ENCODE results near the gene SSBP3. TPM values are rescaled to one million over a fixed set of nuclear protein-coding genes. Genes with fewer than 3 reads are reported as not detected.

The SSBP3 gene
- total RNA-seq, 1 experiment from 2014 or later: 13.6 TPM

DNA sequence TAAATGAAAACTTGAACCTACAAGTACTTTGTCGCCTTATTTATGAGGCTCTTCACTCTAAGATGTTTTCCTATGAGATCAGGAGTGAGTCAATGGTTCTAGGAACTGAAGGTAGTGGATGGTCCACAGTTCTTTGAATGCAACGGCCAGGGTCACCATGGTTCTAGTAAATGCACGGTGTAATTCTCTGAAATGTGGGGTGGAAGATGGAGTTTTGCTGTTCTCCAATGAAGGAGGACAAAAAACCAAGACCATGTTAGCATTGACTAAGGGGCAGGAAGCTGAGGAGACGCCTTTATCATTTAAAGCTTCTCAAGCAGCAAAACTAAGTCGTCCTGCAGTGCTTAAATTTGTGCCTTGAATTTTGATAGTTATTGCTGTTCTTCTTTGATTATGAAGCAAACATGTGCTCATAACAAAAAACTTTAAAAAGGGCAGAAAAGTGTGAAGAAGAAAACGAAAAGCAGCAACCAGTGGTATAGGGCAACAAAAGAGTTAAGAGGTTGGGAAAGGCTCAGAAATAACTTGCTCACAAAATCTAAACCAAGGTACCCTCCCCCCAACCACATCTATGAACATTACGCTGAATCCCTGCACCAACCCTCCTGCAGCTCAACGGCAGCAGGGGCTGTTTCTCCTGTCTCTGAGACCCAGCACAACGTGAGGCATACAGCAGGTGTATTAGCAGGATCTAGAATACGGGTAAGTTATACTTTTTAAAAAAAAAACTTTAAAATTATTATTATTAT lies 121.2 kb downstream of the SSBP3 start:
- DNase-seq (ENCODE audit: low spot score): no peak

DNA sequence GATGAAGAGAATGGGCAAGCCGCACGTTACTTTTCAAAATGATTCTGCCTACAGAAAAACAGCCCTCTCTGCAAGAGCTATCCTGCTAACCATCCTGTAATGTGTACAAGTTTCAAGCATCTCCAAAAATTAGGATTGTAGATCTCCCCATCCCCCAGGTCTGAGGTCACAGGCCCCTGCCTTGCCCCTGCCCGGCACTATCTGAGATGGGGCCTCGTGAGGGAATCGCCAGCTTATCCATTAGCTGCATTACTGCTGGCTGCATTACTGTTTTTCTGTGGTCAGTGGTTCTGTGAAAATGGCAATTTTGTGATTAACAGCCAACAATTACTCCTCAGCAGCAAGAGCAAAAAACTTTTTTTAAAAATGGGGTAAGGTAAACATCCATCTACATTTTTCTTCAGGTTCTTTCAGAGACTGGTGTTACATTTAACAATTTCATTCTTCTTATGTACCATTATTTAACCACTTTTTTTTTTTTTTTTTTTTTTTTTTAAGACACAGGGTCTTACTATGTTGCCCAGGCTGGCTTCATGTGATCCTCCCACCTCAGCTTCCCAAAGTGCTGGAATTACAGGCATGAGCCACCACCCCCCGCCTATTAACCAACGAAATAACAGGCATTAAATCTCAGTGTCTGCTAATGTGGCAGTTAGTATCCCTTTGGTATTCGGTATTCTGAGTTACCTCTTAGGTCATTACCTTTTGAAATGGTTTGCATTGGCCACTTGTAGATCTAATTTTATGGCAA lies 122.4 kb downstream of the SSBP3 start:
- DNase-seq (ENCODE audit: low spot score): no peak

DNA sequence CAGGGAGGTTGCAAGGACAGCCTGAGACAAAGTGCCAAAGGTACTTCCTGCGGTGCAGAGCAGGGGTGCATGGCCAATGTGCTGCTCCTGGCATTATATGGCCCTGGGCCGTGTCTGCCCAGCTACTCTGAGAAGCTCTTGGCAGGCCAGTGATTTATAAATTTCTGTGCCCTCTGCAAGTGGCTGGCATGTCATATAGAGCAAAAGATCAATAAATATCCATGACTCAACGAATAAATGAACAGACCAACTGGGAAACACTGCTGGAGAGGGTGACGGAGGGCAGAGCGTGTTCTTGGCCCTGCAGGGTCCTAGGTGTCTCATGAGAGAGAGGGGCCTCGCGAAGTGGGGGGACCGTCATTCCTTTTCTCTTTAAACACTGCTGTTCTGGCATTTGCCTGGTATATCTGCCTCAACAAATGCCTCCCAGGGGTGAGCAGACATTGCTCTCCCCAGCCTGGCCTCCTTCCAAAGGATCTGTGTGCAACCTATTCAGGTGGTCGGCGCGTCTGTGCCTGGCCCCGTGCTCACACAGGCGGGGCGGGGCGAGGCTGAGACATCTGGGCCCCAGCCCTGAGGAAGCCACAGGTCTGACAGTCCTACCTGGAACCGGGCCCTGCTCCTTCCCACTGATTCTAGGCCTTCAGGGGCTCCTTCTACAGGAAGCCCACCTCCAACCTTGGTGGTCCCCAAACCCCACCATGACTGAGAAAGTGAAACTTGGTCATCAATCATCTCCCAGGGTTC lies 123.9 kb downstream of the SSBP3 start:
- DNase-seq (ENCODE audit: low spot score): no peak

DNA sequence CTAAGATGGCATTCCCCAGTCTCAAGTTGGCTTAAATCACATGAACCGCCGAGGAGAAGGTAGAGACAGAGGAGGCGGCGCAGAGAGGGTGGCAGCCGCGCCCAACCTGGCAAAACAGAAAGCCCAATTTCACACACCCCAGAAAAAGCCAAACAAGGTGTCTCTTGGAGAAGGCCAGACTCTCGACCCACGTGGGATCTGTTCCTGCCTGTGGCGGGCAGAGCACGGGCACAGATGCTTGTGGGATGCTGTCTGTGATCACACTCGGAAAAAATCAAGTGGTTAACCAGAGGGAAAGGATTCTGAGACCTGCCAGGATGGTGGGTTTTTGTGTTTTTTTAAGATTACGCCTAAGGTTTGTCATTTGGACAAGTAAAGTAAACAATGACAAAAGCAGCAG lies 125.5 kb downstream of the SSBP3 start:
- DNase-seq (ENCODE audit: low spot score): peak; percentile 91

DNA sequence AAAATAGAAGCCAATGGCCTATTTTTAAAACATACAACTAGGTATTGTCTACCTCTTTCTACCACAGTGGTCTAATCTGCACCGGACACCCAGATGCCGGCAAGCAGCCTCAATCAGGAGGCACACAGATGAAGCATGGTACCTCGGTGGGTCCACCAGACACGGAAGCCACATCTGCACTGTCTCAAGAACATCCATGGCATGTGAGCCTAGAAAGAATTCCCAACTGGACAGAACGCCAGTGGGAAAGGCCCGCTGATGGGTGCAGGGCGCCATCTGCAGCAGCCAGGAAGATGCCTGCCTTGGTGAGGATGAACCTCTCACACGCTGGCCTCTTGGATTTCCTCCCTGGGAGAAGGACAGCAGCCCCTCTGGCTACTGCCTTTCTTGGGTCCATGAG lies 126.7 kb downstream of the SSBP3 start:
- no peak for DNase-seq (ENCODE audit: low spot score)

DNA sequence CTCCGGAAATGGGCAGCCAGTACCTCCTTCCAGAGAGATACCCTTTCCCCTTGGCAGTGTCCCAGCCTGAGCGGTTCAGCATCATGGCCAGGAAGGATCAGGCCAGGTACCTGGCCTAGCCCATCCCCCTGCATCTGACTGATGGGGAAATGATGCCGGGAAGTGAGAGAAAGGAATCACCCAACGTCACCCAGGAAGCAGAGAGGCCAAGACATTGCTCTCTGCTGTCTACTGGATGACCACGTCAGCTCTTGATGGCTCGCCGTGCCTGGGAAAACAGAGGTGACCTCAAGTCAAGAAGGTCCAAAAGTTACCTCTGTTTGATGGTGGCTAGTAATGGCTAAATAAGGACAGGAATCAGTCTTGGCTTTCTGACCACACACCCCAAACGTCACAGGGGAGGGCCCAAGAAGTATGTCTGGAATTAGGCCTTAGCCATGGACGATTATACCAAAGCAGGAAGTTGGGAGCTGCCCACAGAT lies 127.2 kb downstream of the SSBP3 start:
- no peak for DNase-seq (ENCODE audit: low spot score)

DNA sequence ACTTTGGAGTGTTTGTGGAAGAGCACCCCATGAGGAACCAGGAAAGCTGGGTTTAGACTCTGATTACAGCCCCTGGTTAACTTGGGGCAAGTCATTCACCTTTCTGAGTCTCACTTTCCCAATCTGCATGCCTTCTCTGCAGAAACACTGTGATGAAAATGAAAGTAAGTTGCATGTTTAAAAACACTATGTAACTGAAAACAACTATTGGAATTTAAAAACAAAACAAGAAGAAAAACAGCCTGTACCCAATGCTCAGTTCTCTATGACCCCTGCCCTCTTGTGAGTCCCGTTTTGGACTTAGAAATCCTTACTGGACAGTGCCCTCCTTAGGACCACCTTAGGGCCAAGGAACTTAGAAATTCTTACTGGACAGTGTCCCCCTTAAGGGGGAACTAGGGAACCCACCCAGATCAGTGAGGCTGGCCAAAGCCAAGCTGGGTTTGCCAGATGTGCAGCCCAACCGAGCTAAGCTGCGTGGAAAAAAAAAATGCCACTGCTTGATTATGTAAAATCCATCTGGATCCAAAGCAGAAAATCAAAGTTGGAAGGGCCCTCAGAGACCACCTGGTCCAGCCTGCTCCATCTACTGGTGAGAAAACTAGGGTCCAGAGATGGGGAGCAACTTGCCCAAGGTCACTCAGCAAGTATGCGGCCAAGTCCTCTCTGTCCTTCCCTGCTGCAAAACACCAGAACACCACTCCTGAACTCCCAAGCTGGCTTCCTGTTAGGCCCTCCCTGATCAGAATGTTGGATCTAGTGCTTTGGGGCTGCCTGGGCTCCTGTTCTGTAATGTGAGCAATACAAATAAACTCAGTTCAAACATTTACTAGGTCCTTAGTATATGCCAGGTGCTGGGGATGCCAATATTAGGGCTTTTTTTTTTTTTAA lies 128.5 kb downstream of the SSBP3 start:
- no peak for DNase-seq (ENCODE audit: low spot score)

DNA sequence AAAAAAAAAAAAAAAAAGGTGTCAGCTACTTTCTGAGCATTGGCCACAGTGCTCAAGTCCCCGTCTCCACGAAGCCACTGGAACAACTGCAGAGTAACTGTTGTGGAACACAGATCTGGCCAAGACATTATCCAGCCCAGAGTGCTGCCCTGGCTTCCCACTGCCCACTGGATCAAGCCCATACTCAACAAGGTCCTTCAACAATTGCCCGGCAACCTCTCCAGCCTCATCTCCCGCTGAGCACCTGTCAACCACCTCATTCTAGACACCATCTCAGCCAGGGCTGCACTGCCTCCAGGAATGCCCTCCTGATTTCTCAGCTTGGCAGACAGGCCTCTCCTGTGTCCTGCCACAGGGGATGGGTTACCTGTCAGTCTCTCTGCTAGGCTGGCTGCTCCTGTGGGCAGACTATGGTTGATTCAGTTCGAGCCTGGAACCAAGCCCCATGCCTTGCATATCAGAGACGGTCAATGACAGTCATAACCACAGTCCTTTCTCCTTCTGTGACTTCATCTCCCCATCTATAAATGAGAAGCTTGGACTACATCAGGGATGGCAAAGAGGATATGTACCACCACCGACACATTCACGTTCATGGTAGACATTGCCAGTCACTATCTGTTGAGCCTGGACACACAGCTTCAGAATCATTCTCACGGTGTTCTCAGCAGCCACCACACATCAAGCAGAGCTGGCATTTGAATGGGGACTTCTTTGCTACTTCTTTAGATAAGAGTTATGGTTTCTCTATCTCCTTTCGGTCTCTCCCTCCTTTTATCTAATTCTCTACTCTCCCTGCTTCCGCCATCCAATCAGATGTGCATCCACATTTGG lies 129.4 kb downstream of the SSBP3 start:
- no peak for DNase-seq (ENCODE audit: low spot score)

DNA sequence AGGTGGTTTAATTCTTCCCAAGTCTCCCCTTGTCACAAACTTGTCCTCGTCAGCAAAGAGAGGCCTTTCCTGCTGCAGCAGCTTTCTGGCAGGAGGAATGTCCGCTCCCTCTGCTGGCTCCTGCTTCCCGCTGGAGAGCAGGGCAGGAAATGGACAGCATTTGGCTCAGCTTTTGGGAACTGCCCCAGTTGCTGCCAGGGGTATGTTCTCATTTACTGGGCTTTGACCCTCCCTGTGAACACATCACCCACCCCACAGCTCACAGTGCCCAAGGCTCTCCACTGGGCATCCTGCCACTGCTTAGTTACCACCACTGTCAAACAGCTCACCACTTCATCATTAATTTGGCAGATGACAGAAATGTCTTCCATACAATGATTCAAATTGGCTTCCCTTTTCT lies 130.8 kb downstream of the SSBP3 start:
- DNase-seq (ENCODE audit: low spot score): no peak

DNA sequence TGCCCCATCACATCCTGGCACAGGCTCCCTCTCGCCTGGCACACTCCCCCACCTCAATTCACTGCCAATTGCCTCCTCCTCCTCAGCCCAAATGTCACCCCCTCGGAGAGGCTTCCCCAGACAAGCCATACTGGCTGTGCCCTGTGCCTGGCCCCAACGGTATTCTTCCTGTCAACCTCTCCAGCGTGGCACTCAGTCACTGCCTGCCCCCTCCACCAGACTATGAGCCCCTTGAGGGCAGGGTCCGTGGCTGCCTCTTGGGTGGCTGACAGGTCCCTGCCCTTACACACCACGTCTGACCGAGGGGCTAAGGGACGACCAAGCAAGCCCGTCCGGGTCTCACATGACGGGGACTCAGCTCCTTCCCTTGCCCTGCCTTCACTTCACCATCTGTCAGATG lies 131.3 kb downstream of the SSBP3 start:
- no peak for DNase-seq (ENCODE audit: low spot score)

DNA sequence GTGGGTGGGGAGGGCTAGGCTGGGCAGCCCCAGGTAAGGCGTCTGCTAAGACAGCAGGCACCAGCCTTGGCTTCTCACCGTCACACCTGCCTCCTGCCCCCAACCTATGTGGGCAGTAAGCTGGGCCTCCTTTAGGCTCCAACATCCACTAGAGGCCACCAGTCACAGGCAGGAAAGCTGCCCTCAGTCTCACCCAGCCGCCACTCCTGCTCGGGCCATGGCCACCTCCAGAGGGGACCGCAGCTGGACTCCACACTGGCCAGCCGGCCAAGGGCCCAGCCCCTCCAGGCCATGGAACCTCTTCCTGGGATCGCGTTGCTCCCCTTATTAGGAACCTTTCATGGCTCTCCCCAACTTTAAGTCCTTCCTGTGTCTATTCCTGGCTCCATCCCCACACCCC lies 131.7 kb downstream of the SSBP3 start:
- no peak for DNase-seq (ENCODE audit: low spot score)

DNA sequence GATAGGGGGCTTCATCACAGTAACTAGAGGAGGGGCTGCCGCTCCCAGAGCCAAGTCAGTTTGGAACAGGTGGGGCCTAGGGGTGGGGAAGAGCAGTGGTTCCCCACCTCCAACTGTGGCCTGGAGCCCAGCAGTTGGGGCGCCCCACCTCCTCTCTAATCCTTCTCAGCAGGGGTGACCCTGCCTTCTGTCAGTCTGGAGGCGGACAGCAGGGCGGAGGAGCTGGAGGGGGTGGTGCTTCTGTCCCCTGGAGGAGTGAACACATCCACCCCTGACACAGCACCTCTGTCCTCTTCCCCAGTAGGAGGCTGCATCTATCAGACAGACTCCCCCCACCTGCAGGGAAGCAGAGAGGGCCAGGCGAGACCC lies 132.4 kb downstream of the SSBP3 start:
- DNase-seq (ENCODE audit: low spot score): no peak

DNA sequence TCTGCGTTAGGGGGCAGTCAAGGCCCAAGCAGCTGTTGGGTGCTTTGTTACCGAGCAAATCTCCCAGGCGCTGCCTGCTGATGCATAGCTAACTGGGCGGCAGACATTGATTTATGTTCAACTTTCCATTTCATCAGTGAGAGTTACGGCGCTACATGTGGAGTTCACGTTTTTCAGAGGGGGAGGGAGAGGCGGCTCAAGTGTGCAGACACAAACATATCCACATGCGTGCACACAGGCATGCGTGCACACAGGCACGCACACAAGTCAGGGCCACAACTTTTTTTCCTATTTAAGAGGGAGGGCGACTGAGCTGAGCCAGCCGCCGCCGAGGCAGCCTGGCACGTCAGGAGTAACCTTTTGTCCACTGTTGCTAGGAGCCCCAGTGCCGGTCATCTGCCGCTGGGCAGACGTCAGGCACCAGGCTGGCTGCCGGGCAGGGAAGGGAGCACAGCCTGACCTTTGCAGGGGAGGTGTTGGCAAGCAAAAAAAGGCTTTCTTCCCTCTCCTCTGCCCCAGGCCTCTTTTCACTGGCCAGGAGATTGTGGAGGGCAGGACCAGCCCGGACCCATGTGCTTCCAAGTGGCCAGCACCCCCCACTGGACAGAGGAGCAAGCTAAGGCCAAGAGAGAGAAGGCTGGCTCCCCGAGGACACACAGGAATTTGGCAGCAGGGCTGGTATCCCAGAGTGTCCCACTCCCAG lies 133.0 kb downstream of the SSBP3 start:
- DNase-seq (ENCODE audit: low spot score): no peak

DNA sequence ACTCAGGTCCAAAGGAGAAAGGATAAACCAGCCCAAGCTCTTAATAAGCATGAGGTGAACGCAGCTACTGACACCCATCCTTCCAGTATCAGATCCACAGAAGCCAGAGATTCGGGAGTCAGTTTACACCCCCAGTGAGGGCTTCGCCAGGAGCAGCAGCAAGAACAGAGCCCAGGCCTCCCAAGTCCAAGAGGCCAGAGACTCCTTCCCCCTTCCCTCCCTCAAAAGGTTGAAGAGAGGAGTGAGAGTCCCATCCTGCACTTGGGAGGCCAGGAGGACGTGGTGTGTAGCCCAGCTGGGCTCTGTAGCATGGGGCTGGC lies 133.5 kb downstream of the SSBP3 start:
- DNase-seq (ENCODE audit: low spot score): no peak

DNA sequence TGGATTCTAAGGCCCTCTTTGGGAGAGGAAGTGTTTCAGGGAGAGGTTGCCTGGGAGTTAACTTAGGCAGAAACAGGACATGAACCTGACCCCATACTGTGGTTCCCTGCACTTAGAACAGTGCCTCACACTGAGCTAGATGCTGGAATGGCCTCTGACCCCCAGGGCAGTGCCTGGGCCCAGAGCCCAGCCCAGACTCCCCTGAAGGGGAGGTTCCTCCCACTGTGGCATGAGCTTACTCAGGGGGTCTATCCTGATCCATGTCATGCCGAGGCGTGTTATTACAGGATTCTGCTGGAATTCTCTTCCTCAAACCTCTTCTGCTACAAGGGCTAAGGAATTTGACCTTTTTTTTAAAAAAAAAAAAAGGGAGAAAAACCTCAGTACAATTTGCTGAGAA lies 134.1 kb downstream of the SSBP3 start:
- no peak for DNase-seq (ENCODE audit: low spot score)

DNA sequence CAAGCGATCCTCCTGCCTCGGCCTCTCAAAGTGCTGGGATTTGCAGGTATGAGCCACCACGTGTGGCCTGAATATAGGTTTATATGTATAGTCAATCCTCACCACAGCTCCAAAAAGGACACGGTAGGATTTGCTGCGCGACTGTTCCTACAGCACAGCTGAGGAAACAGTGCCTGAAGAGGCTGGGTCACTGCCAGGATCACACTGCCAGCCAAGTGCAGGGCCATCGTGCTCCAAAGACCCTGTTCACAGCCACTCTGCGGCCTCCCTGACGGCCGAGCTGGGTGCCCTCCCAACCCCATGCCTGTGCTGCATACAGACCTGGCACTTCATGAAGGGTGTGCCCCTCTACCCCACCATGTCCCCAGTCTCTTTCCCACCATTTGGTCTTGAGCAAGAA lies 134.9 kb downstream of the SSBP3 start:
- DNase-seq (ENCODE audit: low spot score): no peak

DNA sequence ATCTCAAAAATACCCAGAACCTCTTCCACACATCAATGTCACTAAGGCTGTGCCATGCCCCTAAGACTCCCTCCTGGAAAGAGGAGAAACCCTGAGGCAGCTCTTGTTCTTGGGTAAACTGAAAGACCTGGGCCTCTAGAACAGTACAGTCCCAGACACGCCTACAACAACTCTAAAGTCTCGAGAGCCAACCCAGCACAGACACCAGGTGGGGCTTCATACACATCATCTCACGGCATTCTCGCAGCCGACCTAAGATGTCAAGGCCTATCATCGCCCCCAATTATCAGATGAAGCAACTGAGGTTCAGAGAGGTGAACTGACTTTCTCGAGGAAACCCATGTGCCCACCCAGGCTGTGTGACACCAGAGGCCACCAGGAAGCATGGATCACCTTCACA lies 135.7 kb downstream of the SSBP3 start:
- no peak for DNase-seq (ENCODE audit: low spot score)

DNA sequence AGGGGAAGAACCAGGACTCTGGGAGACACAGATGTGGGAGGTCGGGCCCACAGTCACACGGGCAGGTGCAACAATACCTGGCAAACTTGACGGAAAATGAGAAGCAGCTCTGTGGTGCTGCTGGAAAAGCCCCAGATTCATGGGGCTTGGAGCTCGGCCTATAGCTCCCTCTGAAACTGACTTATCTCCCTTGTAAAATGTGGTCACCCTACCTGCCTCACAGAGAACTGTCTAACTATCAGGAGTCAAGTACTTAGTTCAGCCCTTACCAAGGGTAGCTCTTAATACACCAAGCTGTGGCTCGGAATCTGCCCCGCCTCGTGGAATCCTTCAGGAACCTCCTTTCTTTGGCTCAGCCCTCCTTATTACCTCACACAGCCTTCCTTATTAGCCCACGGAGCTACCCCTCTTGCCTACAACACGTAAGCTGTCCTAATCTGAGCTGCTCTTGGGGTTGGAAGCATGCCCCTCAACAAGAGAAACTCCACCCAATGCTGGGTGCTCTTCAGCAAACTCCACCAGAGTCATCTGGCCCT lies 137.4 kb downstream of the SSBP3 start:
- no peak for DNase-seq (ENCODE audit: low spot score)

DNA sequence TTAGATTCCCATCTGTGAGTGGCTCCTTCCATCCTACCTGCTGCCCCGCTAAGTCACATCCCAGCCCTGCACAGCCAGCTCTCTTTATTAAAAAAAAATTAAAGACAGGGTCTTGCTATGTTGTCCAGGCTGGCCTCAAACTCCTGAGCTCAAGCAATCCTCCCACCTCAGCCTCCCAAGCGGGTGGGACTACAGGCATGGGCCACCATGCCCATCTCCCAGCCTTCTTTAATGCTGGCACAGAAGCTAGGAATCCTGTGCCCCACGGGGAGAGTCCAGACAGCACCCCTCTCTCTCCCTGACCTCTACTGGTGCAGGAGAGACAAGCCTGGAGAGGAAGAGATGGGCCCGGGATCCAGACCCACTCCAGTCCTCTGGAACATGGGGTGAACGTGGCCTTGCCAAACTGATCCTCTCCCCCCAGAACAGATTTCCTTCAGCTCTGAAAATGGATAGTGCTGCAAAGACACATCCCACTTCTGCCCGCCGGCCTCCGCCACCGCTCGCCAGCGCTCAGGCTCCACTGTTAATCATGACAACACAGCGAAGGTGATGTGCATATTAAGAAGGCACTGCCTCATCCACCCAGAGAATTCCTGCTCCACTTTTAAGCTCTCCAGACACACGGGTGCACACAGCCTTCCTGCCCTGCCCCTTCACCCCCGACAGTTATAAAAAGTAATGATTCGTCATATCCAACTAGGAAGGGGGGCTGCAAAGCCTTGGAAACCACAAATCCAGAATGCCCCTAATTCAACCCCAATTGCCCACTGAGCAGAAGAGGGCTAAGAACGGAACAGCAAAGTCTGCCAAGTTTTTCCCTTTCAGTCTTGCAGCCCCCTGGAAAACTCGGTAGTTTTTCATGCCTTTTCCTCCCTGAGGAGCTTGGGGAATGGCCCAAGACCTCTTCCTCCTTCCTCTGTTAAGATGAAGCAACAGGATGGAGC lies 138.1 kb downstream of the SSBP3 start:
- DNase-seq (ENCODE audit: low spot score): no peak
